H1 (cell line): ENCODE results near the gene ANK2. TPM values are rescaled to one million over a fixed set of nuclear protein-coding genes. Genes with fewer than 3 reads are reported as not detected.

ENCODE experiments used
- CBX5 ChIP-seq: fragments of 300-800, 300-1000 bp; sonication (generic); IDR thresholded peaks from 2 replicates; pipeline ENCODE4 v1.7.1; 2016; ENCODE audit warnings: antibody characterized with exemption, low read length, low read depth
- polyA plus RNA-seq, 7 experiments: library from polyadenylated mRNA; depleted of rRNA in 3 of 7; stranded (reverse) in 5 of 7; unstranded in 2 of 7; fragments of >200 nt in 5 of 7; fragments of 200-250 nt in 2 of 7; gene quantifications; 1 replicate in 5 of 7; 2 replicates in 1 of 7; 4 replicates in 1 of 7; pipeline versions ENCODE4 v1.2.1 to v1.2.3, GENCODE V29; 2011 to 2013; ENCODE audit warnings: missing spikeins in 2 of 7, mixed read lengths in 2 of 7
- total RNA-seq: library from RNA; stranded (reverse); fragmentation: NEBNext Ultra II Directional; extraction: Animal tissue kit (Norgen Biotek cat#: 25700); gene quantifications from 2 replicates; pipeline ENCODE4 v1.2.1, GENCODE V29; 2021
- TF ChIP-seq, protein P1 (sequence below): IDR thresholded peaks from 2 replicates; pipeline ENCODE4 v1.6.1; 2011; ENCODE audit warnings: low read length, improper control_type of control experiment

ANK2 gene
- total and polyA plus RNA-seq, 2 of the 8 experiments (the other 6 are each of a cell fraction or from before 2014, with no cell fraction given) = 14.2 to 35.1 TPM

DNA sequence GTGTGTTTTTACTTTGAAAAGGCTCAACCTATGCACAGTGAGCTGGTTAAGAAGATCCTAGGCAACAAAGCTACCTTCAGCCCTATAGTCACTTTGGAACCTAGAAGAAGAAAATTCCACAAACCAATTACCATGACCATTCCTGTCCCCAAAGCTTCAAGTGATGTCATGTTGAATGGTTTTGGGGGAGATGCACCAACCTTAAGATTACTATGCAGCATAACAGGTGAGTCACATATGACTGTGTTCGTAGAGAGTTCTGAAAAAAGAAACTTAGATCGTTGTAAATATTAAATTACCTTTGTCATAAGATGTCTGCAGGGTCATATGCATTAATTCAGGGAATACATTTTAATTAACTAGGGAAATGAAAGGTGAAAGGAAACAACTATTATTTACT is 287.1 kb downstream of the ANK2 start (continued):
- TF ChIP-seq, protein P1, sequence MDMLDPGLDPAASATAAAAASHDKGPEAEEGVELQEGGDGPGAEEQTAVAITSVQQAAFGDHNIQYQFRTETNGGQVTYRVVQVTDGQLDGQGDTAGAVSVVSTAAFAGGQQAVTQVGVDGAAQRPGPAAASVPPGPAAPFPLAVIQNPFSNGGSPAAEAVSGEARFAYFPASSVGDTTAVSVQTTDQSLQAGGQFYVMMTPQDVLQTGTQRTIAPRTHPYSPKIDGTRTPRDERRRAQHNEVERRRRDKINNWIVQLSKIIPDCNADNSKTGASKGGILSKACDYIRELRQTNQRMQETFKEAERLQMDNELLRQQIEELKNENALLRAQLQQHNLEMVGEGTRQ = no peak
- TF ChIP-seq CBX5 = no peak
